ENCODE data around the gene DAG1. TPM values are rescaled to one million over a fixed set of nuclear protein-coding genes. Genes with fewer than 3 reads are reported as not detected.

The DAG1 gene
- total and polyA plus RNA-seq, 2 donors (not counting 1 experiment from before 2014, with no cell fraction given) = 48.7 TPM

DNA sequence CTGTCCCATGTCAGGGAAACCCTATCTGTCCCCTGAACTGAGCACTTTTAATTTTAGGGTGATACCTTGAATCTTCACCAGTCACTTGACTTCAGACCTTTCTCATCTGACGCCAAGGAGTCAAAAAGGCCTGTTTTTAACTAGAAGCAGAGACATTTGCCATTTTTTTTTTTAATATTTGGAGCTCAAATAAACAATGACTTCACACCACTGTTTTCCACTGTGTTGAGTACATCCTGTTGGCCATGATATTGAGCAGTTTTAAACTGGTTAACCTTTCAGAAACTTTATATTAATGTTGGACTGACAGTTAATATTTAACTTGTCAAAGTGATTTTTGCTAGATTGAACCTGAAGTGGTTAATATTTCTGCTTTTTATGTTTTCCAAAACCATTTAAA lies 28.2 kb downstream of the DAG1 start:
- no peaks in the 10 kb centered on the region for H4K20me1 ChIP-seq (ENCODE audit: control insufficient read depth, extremely low read depth, insufficient read depth, low read length)
- H3K27me3 ChIP-seq (ENCODE audit: control insufficient read depth, insufficient read depth, low read length) = no peaks in the 10 kb centered on the region
- no peaks in the 10 kb centered on the region for H3K9me3 ChIP-seq (ENCODE audit: control insufficient read depth, insufficient read depth, low read depth, low read length)
- DNase-seq (ENCODE audit: low read depth in 2 of 2) = no peak
- peaks cover 2% of the 10 kb centered on the region for H3K79me2 ChIP-seq (ENCODE audit: control insufficient read depth, insufficient read depth, low read length)
- H3K4me2 ChIP-seq (ENCODE audit: extremely low read depth, insufficient read depth, low read length) = no peak overlapping the region
- no peak overlapping the region for H2AFZ ChIP-seq (ENCODE audit: low read length)
- no peak overlapping the region for H3K4me3 ChIP-seq (replicated peaks in 1 of 4; ENCODE audit: control extremely low read depth in 1 of 4, insufficient read depth in 1 of 4, low read depth in 3 of 4, low read length in 4 of 4)
- H3K9ac ChIP-seq (ENCODE audit: insufficient read depth, low read length) = no peak overlapping the region
- TF ChIP-seq CTCF (conservative IDR thresholded peaks at IDR 0.05 in 1 of 2, IDR thresholded peaks at IDR 0.05 in 1 of 2; ENCODE audit: low read depth in 1 of 2, low read length in 2 of 2) = no peak
- no peak for TF ChIP-seq EZH2 (IDR thresholded peaks at IDR 0.05; ENCODE audit: low read length, missing control alignments)
- H3K36me3 ChIP-seq (ENCODE audit: control insufficient read depth, insufficient read depth, low read length) = no peaks in the 10 kb centered on the region
- H3K27ac ChIP-seq (ENCODE audit: insufficient read depth, low read length) = no peak overlapping the region
- H3K4me1 ChIP-seq (ENCODE audit: control insufficient read depth, extremely low read depth, insufficient read depth, low read length) = peaks cover 9% of the 10 kb centered on the region

- no peak overlapping the region for H3K4me2 ChIP-seq (ENCODE audit: extremely low read depth, insufficient read depth, low read length)
These were observed 28.6 kb downstream of the DAG1 start for GRCh38 chr3:49498648-49499047.

GRCh38 chr3:49500205-49500731 lies 30.2 kb downstream of the DAG1 start:
- Histone ChIP-seq H3K79me2 (ENCODE audit: control insufficient read depth, insufficient read depth, low read length) (peaks cover 2% of the 10 kb centered on the region), H2AFZ (ENCODE audit: low read length) (peak overlapping the region; percentile 44), H3K27me3 (ENCODE audit: control insufficient read depth, insufficient read depth, low read length) (no peaks in the 10 kb centered on the region), H3K4me1 (ENCODE audit: control insufficient read depth, extremely low read depth, insufficient read depth, low read length) (peaks cover 9% of the 10 kb centered on the region), H3K27ac (ENCODE audit: insufficient read depth, low read length) (peak overlapping the region; percentile 89), H4K20me1 (ENCODE audit: control insufficient read depth, extremely low read depth, insufficient read depth, low read length) (no peaks in the 10 kb centered on the region), H3K4me3 (replicated peaks in 1 of 4; ENCODE audit: control extremely low read depth in 1 of 4, insufficient read depth in 1 of 4, low read depth in 3 of 4, low read length in 4 of 4) (no peak overlapping the region), H3K4me2 (ENCODE audit: extremely low read depth, insufficient read depth, low read length) (peak overlapping the region; percentile 67), H3K36me3 (ENCODE audit: control insufficient read depth, insufficient read depth, low read length) (no peaks in the 10 kb centered on the region), H3K9me3 (ENCODE audit: control insufficient read depth, insufficient read depth, low read depth, low read length) (no peaks in the 10 kb centered on the region), H3K9ac (ENCODE audit: insufficient read depth, low read length) (peak overlapping the region; percentile 28)
- no peak for DNase-seq (ENCODE audit: low read depth in 2 of 2)
- TF ChIP-seq EZH2 (IDR thresholded peaks at IDR 0.05; ENCODE audit: low read length, missing control alignments) (no peak), CTCF (conservative IDR thresholded peaks at IDR 0.05 in 1 of 2, IDR thresholded peaks at IDR 0.05 in 1 of 2; ENCODE audit: low read depth in 1 of 2, low read length in 2 of 2) (no peak)

More at GRCh38 chr3:49498648-49499047, 28.6 kb downstream of the DAG1 start:
- Histone ChIP-seq H3K27me3 (ENCODE audit: control insufficient read depth, insufficient read depth, low read length) (no peaks in the 10 kb centered on the region), H4K20me1 (ENCODE audit: control insufficient read depth, extremely low read depth, insufficient read depth, low read length) (no peaks in the 10 kb centered on the region), H3K9me3 (ENCODE audit: control insufficient read depth, insufficient read depth, low read depth, low read length) (no peaks in the 10 kb centered on the region), H3K79me2 (ENCODE audit: control insufficient read depth, insufficient read depth, low read length) (peaks cover 2% of the 10 kb centered on the region), H3K4me1 (ENCODE audit: control insufficient read depth, extremely low read depth, insufficient read depth, low read length) (peaks cover 9% of the 10 kb centered on the region), H3K27ac (ENCODE audit: insufficient read depth, low read length) (no peak overlapping the region), H2AFZ (ENCODE audit: low read length) (no peak overlapping the region), H3K4me3 (replicated peaks in 1 of 4; ENCODE audit: control extremely low read depth in 1 of 4, insufficient read depth in 1 of 4, low read depth in 3 of 4, low read length in 4 of 4) (no peak overlapping the region), H3K36me3 (ENCODE audit: control insufficient read depth, insufficient read depth, low read length) (no peaks in the 10 kb centered on the region), H3K9ac (ENCODE audit: insufficient read depth, low read length) (no peak overlapping the region)
- no peak for TF ChIP-seq CTCF (conservative IDR thresholded peaks at IDR 0.05 in 1 of 2, IDR thresholded peaks at IDR 0.05 in 1 of 2; ENCODE audit: low read depth in 1 of 2, low read length in 2 of 2)
- DNase-seq (ENCODE audit: low read depth in 2 of 2) = no peak
